ENCODE data around the gene KIAA1217. TPM values are rescaled to one million over a fixed set of nuclear protein-coding genes. Genes with fewer than 3 reads are reported as not detected.

The KIAA1217 gene
- total RNA-seq, 1 experiment from 2014 or later: 23.4 TPM

- TF ChIP-seq TP53 (CRISPR knock-in tag; IDR thresholded peaks at IDR 0.05) (no peak), ETV6 (CRISPR knock-in tag; IDR thresholded peaks at IDR 0.05) (no peak)
Observed at GRCh38 chr10:24404567-24404966, 195.6 kb downstream of the KIAA1217 start (continued).

- Mint-ChIP-seq H3K36me3 (no peaks in the 10 kb centered on the region), H3K4me3 (no peak overlapping the region), H3K27ac (no peak overlapping the region), H3K27me3 (ENCODE audit: low read depth) (no peaks in the 10 kb centered on the region), H3K4me1 (no peaks in the 10 kb centered on the region), H3K9me3 (no peaks in the 10 kb centered on the region)
- CTCF ChIA-PET: interaction anchor here (0.6 kb wide), 1 partner anchor 46 kb away, joined by 3 read pairs; no protein-coding TSS in a partner anchor
- ATAC-seq: no peak
- POLR2A ChIA-PET: no interaction called here
- TF ChIP-seq PREB (CRISPR knock-in tag; IDR thresholded peaks at IDR 0.05; ENCODE audit: borderline replicate concordance) (no peak), PRRX2 (CRISPR knock-in tag; IDR thresholded peaks at IDR 0.05) (no peak), ZNF423 (CRISPR knock-in tag; IDR thresholded peaks at IDR 0.05) (no peak), ATF2 (CRISPR knock-in tag; IDR thresholded peaks at IDR 0.05; ENCODE audit: borderline replicate concordance, low read depth) (no peak), NFYB (CRISPR knock-in tag; conservative IDR thresholded peaks at IDR 0.05; ENCODE audit: low read depth) (no peak), CREM (CRISPR knock-in tag; IDR thresholded peaks at IDR 0.05) (no peak), FOXK1 (CRISPR knock-in tag; IDR thresholded peaks at IDR 0.05) (no peak), MYBL2 (CRISPR knock-in tag; IDR thresholded peaks at IDR 0.05) (no peak)
- TF ChIP-seq, protein P1, sequence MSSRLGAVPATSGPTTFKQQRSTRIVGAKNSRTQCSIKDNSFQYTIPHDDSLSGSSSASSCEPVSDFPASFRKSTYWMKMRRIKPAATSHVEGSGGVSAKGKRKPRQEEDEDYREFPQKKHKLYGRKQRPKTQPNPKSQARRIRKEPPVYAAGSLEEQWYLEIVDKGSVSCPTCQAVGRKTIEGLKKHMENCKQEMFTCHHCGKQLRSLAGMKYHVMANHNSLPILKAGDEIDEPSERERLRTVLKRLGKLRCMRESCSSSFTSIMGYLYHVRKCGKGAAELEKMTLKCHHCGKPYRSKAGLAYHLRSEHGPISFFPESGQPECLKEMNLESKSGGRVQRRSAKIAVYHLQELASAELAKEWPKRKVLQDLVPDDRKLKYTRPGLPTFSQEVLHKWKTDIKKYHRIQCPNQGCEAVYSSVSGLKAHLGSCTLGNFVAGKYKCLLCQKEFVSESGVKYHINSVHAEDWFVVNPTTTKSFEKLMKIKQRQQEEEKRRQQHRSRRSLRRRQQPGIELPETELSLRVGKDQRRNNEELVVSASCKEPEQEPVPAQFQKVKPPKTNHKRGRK (CRISPR knock-in tag; IDR thresholded peaks at IDR 0.05; ENCODE audit: borderline replicate concordance): no peak
- no peak for DNase-seq (ENCODE audit: low spot score)
Observed at GRCh38 chr10:24405635-24406034, 196.7 kb downstream of the KIAA1217 start.

DNA sequence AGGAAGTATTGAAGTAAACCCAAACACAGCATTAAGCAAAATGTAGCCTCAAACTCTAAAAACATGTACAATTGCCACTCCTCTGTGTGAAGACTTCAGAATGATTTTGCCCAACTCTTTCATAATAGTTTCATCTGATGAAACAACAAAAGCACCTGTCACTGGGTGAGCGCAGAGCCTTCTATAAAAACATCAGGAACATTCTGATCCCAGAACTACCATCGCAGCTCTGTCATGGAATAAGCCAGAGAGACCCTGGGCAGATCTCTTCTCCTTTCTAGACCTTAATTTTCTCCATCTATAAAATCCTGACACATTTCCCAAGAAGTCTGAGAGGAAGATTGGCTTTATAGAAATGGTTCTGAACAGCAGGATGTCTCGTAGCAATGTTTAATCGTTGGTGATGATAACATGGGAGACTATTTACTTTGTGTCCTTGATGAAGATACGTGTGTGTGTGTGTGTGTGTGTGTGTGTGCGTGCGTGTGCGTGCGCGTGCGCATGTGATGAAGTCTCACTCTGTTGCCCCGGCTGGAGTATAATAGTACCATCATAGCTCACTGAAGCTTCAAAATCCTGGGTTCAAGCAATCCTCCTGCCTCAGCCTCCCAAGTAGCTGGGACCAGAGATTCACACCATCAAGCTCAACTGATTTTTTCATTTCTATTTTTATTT lies 198.0 kb downstream of the KIAA1217 start:
- no peaks in the 10 kb centered on the region for H3K27me3 Mint-ChIP-seq (ENCODE audit: low read depth)
- TF ChIP-seq CTCF (IDR thresholded peaks at IDR 0.05) (no peak), ZNF317 (CRISPR knock-in tag; IDR thresholded peaks at IDR 0.05; ENCODE audit: borderline replicate concordance, low read depth) (no peak), ARID4B (CRISPR knock-in tag; IDR thresholded peaks at IDR 0.05; ENCODE audit: borderline replicate concordance) (no peak), RELA (CRISPR knock-in tag; IDR thresholded peaks at IDR 0.05; ENCODE audit: borderline replicate concordance) (no peak), OVOL2 (CRISPR knock-in tag; IDR thresholded peaks at IDR 0.05; ENCODE audit: borderline replicate concordance) (no peak), TEAD4 (CRISPR knock-in tag; IDR thresholded peaks at IDR 0.05) (no peak), AFF4 (CRISPR knock-in tag; IDR thresholded peaks at IDR 0.05; ENCODE audit: borderline replicate concordance) (no peak)
- ATAC-seq (no peak), DNase-seq (ENCODE audit: low spot score) (no peak)
- CTCF ChIA-PET: no interaction called here
- no peak overlapping the region for H3K4me3 Mint-ChIP-seq
- no peaks in the 10 kb centered on the region for H3K36me3 Mint-ChIP-seq
- POLR2A ChIA-PET: no interaction called here
- no peaks in the 10 kb centered on the region for H3K9me3 Mint-ChIP-seq
- no peak overlapping the region for H3K27ac Mint-ChIP-seq
- H3K4me1 Mint-ChIP-seq: no peaks in the 10 kb centered on the region
